HepG2 (cell line): ENCODE results near the gene HOXA10. TPM values are rescaled to one million over a fixed set of nuclear protein-coding genes. Genes with fewer than 3 reads are reported as not detected.

Experiments
- ARNTL ChIP-seq: sonication (generic); formaldehyde crosslinking; IDR thresholded peaks from 2 replicates; pipeline ENCODE4 v1.4.0; 2020; ENCODE audit warnings: mild to moderate bottlenecking, missing genetic modification reagents
- CREM ChIP-seq, 2 experiments: sonication (generic) in 1 of 2; formaldehyde crosslinking in 1 of 2; IDR thresholded peaks; 2 replicates each; pipeline versions ENCODE4 v1.4.0 to v1.6.1; 2016 to 2020; ENCODE audit warnings: antibody characterized with exemption in 1 of 2, mild to moderate bottlenecking in 1 of 2, missing genetic modification reagents in 1 of 2
- ELF1 ChIP-seq: sonication (generic); formaldehyde crosslinking; IDR thresholded peaks from 2 replicates; pipeline ENCODE4 v1.4.0; 2020; ENCODE audit warnings: missing genetic modification reagents
- ESRRA ChIP-seq: sonication (generic); formaldehyde crosslinking; IDR thresholded peaks from 2 replicates; pipeline ENCODE4 v1.5.1; 2020; ENCODE audit warnings: mild to moderate bottlenecking, low read depth, missing genetic modification reagents
- HNRNPUL1 ChIP-seq: fragments of 200-400 bp; formaldehyde crosslinking; IDR thresholded peaks from 2 replicates; pipeline ENCODE4 v1.6.1; 2017; ENCODE audit warnings: low read depth, mild to moderate bottlenecking, low read length, moderate library complexity
- NFE2L2 ChIP-seq: fragments of 150-350 bp; IDR thresholded peaks from 2 replicates; pipeline ENCODE4 v1.6.1; 2014; ENCODE audit warnings: low read length
- PTBP1 ChIP-seq: fragments of 200-400 bp; formaldehyde crosslinking; IDR thresholded peaks from 2 replicates; pipeline ENCODE4 v1.6.1; 2018; ENCODE audit warnings: low read length, low read depth; ENCODE audit not compliant: poor library complexity, severe bottlenecking
- SALL2 ChIP-seq: sonication (generic); formaldehyde crosslinking; IDR thresholded peaks from 2 replicates; pipeline ENCODE4 v1.8.1; 2023; ENCODE audit warnings: mild to moderate bottlenecking, missing genetic modification reagents, inconsistent platforms
- SIX4 ChIP-seq: sonication (generic); formaldehyde crosslinking; IDR thresholded peaks from 2 replicates; pipeline ENCODE4 v1.4.0; 2020; ENCODE audit warnings: missing genetic modification reagents
- SMARCE1 ChIP-seq: fragments of 450-650 bp; IDR thresholded peaks from 2 replicates; pipeline ENCODE4 v1.6.1; 2017; ENCODE audit warnings: borderline replicate concordance
- ZC3H4 ChIP-seq: sonication (generic); formaldehyde crosslinking; IDR thresholded peaks from 2 replicates; pipeline ENCODE4 v1.4.0; 2020; ENCODE audit warnings: missing genetic modification reagents, borderline replicate concordance
- ZNF234 ChIP-seq: sonication (generic); formaldehyde crosslinking; conservative IDR thresholded peaks from 2 replicates; pipeline ENCODE4 v1.5.1; 2020; ENCODE audit warnings: mild to moderate bottlenecking, missing genetic modification reagents
- ZNF331 ChIP-seq: sonication (generic); formaldehyde crosslinking; IDR thresholded peaks from 2 replicates; pipeline ENCODE4 v1.4.0; 2020; ENCODE audit warnings: missing genetic modification reagents
- ZNF431 ChIP-seq: sonication (generic); formaldehyde crosslinking; IDR thresholded peaks from 2 replicates; pipeline ENCODE4 v1.9.0; 2022; ENCODE audit warnings: missing genetic modification reagents, low read depth, mild to moderate bottlenecking, borderline replicate concordance
- ZNF501 ChIP-seq: sonication (generic); formaldehyde crosslinking; IDR thresholded peaks from 2 replicates; pipeline ENCODE4 v1.5.1; 2020; ENCODE audit warnings: mild to moderate bottlenecking, moderate library complexity, missing genetic modification reagents
- ZNF781 ChIP-seq: sonication (generic); formaldehyde crosslinking; IDR thresholded peaks from 2 replicates; pipeline ENCODE4 v1.5.1; 2020; ENCODE audit warnings: borderline replicate concordance, mild to moderate bottlenecking, missing genetic modification reagents; ENCODE audit errors: not compliant biosample characterization
- ZNF784 ChIP-seq: sonication (generic); formaldehyde crosslinking; IDR thresholded peaks from 2 replicates; pipeline ENCODE4 v1.5.1; 2020; ENCODE audit warnings: missing genetic modification reagents, mild to moderate bottlenecking, borderline replicate concordance
- polyA plus RNA-seq, 8 experiments: library from polyadenylated mRNA; depleted of rRNA in 3 of 8; stranded (reverse) in 7 of 8; unstranded in 1 of 8; fragments of >200 nt; fragmentation: Illumina TruSeq in 4 of 8; extraction: Trizol in 4 of 8; gene quantifications; 2 replicates each; pipeline versions ENCODE4 v1.2.1 to v1.2.3, GENCODE V29; 2011 to 2016; ENCODE audit warnings: low read depth in 4 of 8, missing spikeins in 1 of 8, mixed read lengths in 1 of 8; ENCODE audit not compliant: insufficient read depth in 1 of 8
- total RNA-seq, 5 experiments: library from RNA; depleted of rRNA; stranded (reverse); fragments of >200 nt; fragmentation: Illumina TruSeq; extraction: Trizol; gene quantifications; 2 replicates each; pipeline ENCODE4 v1.2.3, GENCODE V29; 2016; ENCODE audit warnings: low read depth in 1 of 5
- TF ChIP-seq, protein P1 (sequence below): IDR thresholded peaks from 2 replicates; pipeline ENCODE4 v1.6.1; 2016; ENCODE audit warnings: mild to moderate bottlenecking
- TF ChIP-seq, protein P2 (sequence below): sonication (generic); formaldehyde crosslinking; IDR thresholded peaks from 2 replicates; pipeline ENCODE4 v1.8.0; 2023; ENCODE audit warnings: mild to moderate bottlenecking, missing genetic modification reagents
- TF ChIP-seq, protein P3 (sequence below): sonication (generic); formaldehyde crosslinking; IDR thresholded peaks from 2 replicates; pipeline ENCODE4 v1.4.0; 2020; ENCODE audit warnings: missing genetic modification reagents, borderline replicate concordance

HOXA10 gene
- total and polyA plus RNA-seq, 2 of the 13 experiments (the other 11 are each of a cell fraction or from before 2014, with no cell fraction given), result not detected

DNA sequence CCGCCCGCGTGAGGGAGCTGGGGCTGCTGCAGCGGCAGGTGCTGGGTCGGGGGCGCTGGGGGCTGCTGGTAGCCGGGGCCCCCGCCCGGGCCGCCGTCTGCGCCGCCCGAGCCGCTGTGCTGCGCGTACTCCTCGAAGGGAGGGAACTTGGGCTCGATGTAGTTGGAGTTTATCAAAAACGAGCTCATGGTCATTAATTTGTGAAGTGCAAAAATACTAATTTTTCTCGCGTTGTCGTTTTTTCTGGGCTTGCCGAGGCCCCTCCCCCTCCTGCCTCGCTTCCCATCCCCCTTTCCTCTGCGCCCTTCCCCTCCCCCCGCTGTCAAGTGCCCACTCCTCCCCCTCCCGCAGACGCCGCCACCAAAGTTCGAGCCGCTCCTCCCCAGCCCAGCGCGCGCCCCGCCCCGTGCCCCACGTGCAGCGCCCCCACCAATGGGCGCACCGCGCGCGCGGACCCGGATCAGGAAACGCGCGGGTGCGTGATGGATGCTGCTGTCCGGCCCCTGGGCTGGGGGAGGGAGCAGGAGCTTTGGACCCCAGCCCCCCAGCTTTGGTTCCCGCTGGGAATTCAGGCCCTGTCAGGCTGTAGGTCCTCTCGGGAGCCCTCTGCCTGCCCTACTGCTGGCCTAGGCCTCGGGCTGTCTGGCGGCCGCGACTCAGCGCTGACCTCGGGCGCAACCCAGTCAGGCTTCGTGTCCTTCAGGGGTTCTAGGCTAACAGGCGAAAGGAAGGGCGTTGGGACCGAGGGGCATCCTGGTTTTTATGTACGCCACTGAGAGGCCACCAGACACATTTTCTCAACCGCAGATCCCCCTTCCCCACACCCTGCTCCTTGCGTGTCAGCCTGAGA, 43.4 kb downstream of the HOXA10 start, which contains the start of gene HOXA4 (continued):
- TF ChIP-seq PTBP1, result no peak
- TF ChIP-seq ELF1 (CRISPR knock-in tag), result peak; percentile 89
- no peak for TF ChIP-seq ZNF234 (CRISPR knock-in tag)
- TF ChIP-seq ZNF431 (CRISPR knock-in tag), result 0 out of 2 replicates have a peak, but pooled peaks have one; percentile 35
- no peak for TF ChIP-seq SMARCE1
- TF ChIP-seq ARNTL, result peak; percentile 13; the same call in 1 of the 2 replicates
- no peak for TF ChIP-seq HNRNPUL1
- TF ChIP-seq, protein P1, sequence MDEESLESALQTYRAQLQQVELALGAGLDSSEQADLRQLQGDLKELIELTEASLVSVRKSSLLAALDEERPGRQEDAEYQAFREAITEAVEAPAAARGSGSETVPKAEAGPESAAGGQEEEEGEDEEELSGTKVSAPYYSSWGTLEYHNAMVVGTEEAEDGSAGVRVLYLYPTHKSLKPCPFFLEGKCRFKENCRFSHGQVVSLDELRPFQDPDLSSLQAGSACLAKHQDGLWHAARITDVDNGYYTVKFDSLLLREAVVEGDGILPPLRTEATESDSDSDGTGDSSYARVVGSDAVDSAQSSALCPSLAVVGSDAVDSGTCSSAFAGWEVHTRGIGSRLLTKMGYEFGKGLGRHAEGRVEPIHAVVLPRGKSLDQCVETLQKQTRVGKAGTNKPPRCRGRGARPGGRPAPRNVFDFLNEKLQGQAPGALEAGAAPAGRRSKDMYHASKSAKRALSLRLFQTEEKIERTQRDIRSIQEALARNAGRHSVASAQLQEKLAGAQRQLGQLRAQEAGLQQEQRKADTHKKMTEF (CRISPR knock-in tag), result peak; percentile 61; the same call in 1 of the 2 replicates
- TF ChIP-seq ZNF784 (CRISPR knock-in tag), result no peak
- TF ChIP-seq, protein P2, sequence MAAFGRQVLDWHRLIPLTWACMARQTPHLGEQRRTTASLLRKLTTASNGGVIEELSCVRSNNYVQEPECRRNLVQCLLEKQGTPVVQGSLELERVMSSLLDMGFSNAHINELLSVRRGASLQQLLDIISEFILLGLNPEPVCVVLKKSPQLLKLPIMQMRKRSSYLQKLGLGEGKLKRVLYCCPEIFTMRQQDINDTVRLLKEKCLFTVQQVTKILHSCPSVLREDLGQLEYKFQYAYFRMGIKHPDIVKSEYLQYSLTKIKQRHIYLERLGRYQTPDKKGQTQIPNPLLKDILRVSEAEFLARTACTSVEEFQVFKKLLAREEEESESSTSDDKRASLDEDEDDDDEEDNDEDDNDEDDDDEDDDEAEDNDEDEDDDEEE (CRISPR knock-in tag), result peak; percentile 34; the same call in 1 of the 2 replicates
- TF ChIP-seq CREM (IDR thresholded peaks at IDR 0.05), result no peak
- no peak for TF ChIP-seq CREM (CRISPR knock-in tag; IDR thresholded peaks at IDR 0.05)
- TF ChIP-seq ZNF781, result no peak
- no peak for TF ChIP-seq NFE2L2
- peak; percentile 72; the same call in 1 of the 2 replicates for TF ChIP-seq ZNF501 (CRISPR knock-in tag)
- TF ChIP-seq SIX4 (CRISPR knock-in tag), result no peak
- TF ChIP-seq ZC3H4 (CRISPR knock-in tag), result no peak; the same call in 1 of the 2 replicates
- TF ChIP-seq ZNF331 (CRISPR knock-in tag), result no peak
- TF ChIP-seq SALL2, result no peak
- no peak for TF ChIP-seq ESRRA
- TF ChIP-seq, protein P3, sequence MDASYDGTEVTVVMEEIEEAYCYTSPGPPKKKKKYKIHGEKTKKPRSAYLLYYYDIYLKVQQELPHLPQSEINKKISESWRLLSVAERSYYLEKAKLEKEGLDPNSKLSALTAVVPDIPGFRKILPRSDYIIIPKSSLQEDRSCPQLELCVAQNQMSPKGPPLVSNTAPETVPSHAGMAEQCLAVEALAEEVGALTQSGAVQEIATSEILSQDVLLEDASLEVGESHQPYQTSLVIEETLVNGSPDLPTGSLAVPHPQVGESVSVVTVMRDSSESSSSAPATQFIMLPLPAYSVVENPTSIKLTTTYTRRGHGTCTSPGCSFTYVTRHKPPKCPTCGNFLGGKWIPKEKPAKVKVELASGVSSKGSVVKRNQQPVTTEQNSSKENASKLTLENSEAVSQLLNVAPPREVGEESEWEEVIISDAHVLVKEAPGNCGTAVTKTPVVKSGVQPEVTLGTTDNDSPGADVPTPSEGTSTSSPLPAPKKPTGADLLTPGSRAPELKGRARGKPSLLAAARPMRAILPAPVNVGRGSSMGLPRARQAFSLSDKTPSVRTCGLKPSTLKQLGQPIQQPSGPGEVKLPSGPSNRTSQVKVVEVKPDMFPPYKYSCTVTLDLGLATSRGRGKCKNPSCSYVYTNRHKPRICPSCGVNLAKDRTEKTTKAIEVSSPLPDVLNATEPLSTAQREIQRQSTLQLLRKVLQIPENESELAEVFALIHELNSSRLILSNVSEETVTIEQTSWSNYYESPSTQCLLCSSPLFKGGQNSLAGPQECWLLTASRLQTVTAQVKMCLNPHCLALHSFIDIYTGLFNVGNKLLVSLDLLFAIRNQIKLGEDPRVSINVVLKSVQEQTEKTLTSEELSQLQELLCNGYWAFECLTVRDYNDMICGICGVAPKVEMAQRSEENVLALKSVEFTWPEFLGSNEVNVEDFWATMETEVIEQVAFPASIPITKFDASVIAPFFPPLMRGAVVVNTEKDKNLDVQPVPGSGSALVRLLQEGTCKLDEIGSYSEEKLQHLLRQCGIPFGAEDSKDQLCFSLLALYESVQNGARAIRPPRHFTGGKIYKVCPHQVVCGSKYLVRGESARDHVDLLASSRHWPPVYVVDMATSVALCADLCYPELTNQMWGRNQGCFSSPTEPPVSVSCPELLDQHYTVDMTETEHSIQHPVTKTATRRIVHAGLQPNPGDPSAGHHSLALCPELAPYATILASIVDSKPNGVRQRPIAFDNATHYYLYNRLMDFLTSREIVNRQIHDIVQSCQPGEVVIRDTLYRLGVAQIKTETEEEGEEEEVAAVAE (CRISPR knock-in tag), result no peak
